ENCODE results near the gene FHL2.

DNA sequence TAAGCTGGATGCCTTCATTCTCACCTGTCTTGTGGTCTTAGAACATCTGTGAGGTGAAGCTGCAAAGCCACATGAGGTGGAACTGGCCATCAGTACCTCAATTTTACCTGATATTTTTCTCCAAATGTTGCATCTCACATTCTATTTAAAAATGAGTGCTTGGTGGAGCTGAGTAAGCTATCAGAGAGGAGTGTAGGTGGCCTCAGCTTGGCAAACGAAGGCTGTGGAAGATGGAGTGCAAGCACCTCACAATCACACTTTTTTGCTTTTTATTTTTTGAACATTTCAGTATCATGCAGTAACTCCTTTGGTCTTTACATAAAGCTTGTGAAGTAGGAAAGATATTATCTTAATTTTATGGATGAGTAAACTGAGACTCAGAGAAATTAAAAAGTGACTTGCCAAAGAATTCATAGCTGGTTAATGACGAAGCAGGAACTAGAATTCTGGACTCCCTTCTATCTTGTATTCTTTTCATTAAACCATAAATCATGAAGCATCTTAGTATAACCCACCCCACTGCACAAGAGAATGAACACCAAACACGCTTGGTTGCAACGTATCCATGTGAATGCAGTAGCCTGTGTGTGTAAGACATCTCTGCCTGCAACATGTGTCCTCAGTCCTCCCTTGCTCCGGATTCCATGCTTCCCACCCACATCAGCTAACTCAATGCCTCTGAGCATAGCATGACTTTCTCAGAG, 34.3 kb downstream of the FHL2 start:
- TF ChIP-seq, protein P1, sequence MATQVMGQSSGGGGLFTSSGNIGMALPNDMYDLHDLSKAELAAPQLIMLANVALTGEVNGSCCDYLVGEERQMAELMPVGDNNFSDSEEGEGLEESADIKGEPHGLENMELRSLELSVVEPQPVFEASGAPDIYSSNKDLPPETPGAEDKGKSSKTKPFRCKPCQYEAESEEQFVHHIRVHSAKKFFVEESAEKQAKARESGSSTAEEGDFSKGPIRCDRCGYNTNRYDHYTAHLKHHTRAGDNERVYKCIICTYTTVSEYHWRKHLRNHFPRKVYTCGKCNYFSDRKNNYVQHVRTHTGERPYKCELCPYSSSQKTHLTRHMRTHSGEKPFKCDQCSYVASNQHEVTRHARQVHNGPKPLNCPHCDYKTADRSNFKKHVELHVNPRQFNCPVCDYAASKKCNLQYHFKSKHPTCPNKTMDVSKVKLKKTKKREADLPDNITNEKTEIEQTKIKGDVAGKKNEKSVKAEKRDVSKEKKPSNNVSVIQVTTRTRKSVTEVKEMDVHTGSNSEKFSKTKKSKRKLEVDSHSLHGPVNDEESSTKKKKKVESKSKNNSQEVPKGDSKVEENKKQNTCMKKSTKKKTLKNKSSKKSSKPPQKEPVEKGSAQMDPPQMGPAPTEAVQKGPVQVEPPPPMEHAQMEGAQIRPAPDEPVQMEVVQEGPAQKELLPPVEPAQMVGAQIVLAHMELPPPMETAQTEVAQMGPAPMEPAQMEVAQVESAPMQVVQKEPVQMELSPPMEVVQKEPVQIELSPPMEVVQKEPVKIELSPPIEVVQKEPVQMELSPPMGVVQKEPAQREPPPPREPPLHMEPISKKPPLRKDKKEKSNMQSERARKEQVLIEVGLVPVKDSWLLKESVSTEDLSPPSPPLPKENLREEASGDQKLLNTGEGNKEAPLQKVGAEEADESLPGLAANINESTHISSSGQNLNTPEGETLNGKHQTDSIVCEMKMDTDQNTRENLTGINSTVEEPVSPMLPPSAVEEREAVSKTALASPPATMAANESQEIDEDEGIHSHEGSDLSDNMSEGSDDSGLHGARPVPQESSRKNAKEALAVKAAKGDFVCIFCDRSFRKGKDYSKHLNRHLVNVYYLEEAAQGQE (IDR thresholded peaks at IDR 0.05; ENCODE audit: insufficient read depth in 1 of 2, low read depth in 2 of 2, low read length in 2 of 2) = no peak
- TF ChIP-seq POLR2AphosphoS5 (IDR thresholded peaks at IDR 0.05; ENCODE audit: low read depth, low read length) (no peak), TAF1 (IDR thresholded peaks at IDR 0.05; ENCODE audit: borderline replicate concordance, insufficient read depth, low read length) (no peak), SIN3A (IDR thresholded peaks at IDR 0.05; ENCODE audit: borderline replicate concordance, insufficient read depth, low read length) (no peak), FOXP2 (optimal IDR thresholded peaks at IDR 0.05; ENCODE audit: borderline replicate concordance, extremely low read depth, extremely low read length, insufficient read depth) (no peak)

Measured in PFSK-1 (cell line).